ENCODE measurements around the gene CTNNA2.

Gene CTNNA2

GRCh38 chr2:79611448-79612016, 98.7 kb downstream of the CTNNA2 start:
- Histone ChIP-seq H3K4me3 (ENCODE audit: low read length in 2 of 2) (no peak overlapping the region), H4K91ac (ENCODE audit: low read depth, low read length, poor library complexity) (no peak overlapping the region), H2BK120ac (ENCODE audit: low read depth, low read length) (no peak overlapping the region), H3K27me3 (ENCODE audit: control insufficient read depth in 3 of 3, insufficient read depth in 3 of 3, low read depth in 1 of 3, low read length in 3 of 3) (no peaks in the 10 kb centered on the region), H3K27ac (replicated peaks; ENCODE audit: low read length) (no peak overlapping the region), H3K4me2 (ENCODE audit: insufficient read depth, low read length, poor library complexity, severe bottlenecking) (no peak overlapping the region), H2AK5ac (ENCODE audit: low read depth, low read length) (no peak overlapping the region), H3K23ac (ENCODE audit: low read depth, low read length, poor library complexity) (no peak overlapping the region), H4K8ac (ENCODE audit: low read depth, low read length) (no peak overlapping the region), H2BK12ac (ENCODE audit: low read length) (no peak overlapping the region), H3K9me3 (replicated peaks in 1 of 2; ENCODE audit: control insufficient read depth in 2 of 2, insufficient read depth in 1 of 2, low read depth in 1 of 2, low read length in 2 of 2) (no peaks in the 10 kb centered on the region), H3K4ac (ENCODE audit: low read length) (no peak overlapping the region), H3K79me1 (ENCODE audit: low read depth, low read length) (no peaks in the 10 kb centered on the region), H2BK15ac (ENCODE audit: low read length) (no peak overlapping the region), H3K36me3 (replicated peaks in 1 of 2; ENCODE audit: control insufficient read depth in 2 of 2, insufficient read depth in 2 of 2, low read length in 2 of 2) (no peaks in the 10 kb centered on the region), H3K18ac (ENCODE audit: low read length) (no peak overlapping the region), H2AFZ (ENCODE audit: low read length) (no peak overlapping the region), H3K14ac (ENCODE audit: low read length) (no peak overlapping the region), H3K9ac (ENCODE audit: low read depth, low read length, poor library complexity) (no peak overlapping the region), H2BK5ac (ENCODE audit: low read length) (no peak overlapping the region), H3K4me1 (ENCODE audit: control insufficient read depth in 2 of 2, insufficient read depth in 1 of 2, low read depth in 1 of 2, low read length in 2 of 2) (no peaks in the 10 kb centered on the region)
- WGBS, 2 donors (ENCODE audit: extremely low coverage in 2 of 2, insufficient read length in 2 of 2, insufficient replicate concordance in 1 of 2) = no CpG with 5 or more reads among the region's 9 CpGs
- DNase-seq (ENCODE audit: low spot score) = no peak

GRCh38 chr2:79612999-79613398, 100.1 kb downstream of the CTNNA2 start:
- Histone ChIP-seq H3K27me3 (ENCODE audit: control insufficient read depth in 3 of 3, insufficient read depth in 3 of 3, low read depth in 1 of 3, low read length in 3 of 3) (no peaks in the 10 kb centered on the region), H2BK12ac (ENCODE audit: low read length) (no peak overlapping the region), H2BK5ac (ENCODE audit: low read length) (no peak overlapping the region), H3K14ac (ENCODE audit: low read length) (no peak overlapping the region), H4K8ac (ENCODE audit: low read depth, low read length) (no peak overlapping the region), H2AK5ac (ENCODE audit: low read depth, low read length) (no peak overlapping the region), H3K9me3 (replicated peaks in 1 of 2; ENCODE audit: control insufficient read depth in 2 of 2, insufficient read depth in 1 of 2, low read depth in 1 of 2, low read length in 2 of 2) (no peaks in the 10 kb centered on the region), H2BK15ac (ENCODE audit: low read length) (no peak overlapping the region), H2AFZ (ENCODE audit: low read length) (no peak overlapping the region), H3K9ac (ENCODE audit: low read depth, low read length, poor library complexity) (no peak overlapping the region), H3K4ac (ENCODE audit: low read length) (no peak overlapping the region), H3K79me1 (ENCODE audit: low read depth, low read length) (no peaks in the 10 kb centered on the region), H2BK120ac (ENCODE audit: low read depth, low read length) (no peak overlapping the region), H3K4me2 (ENCODE audit: insufficient read depth, low read length, poor library complexity, severe bottlenecking) (no peak overlapping the region), H3K4me3 (ENCODE audit: low read length in 2 of 2) (no peak overlapping the region), H3K27ac (replicated peaks; ENCODE audit: low read length) (no peak overlapping the region), H3K4me1 (ENCODE audit: control insufficient read depth in 2 of 2, insufficient read depth in 1 of 2, low read depth in 1 of 2, low read length in 2 of 2) (no peaks in the 10 kb centered on the region), H3K23ac (ENCODE audit: low read depth, low read length, poor library complexity) (no peak overlapping the region), H4K91ac (ENCODE audit: low read depth, low read length, poor library complexity) (no peak overlapping the region), H3K18ac (ENCODE audit: low read length) (no peak overlapping the region), H3K36me3 (replicated peaks in 1 of 2; ENCODE audit: control insufficient read depth in 2 of 2, insufficient read depth in 2 of 2, low read length in 2 of 2) (no peaks in the 10 kb centered on the region)
- no CpG with 5 or more reads among the region's 6 CpGs for WGBS, 2 donors (ENCODE audit: extremely low coverage in 2 of 2, insufficient read length in 2 of 2, insufficient replicate concordance in 1 of 2)
- no peak for DNase-seq (ENCODE audit: low spot score)

GRCh38 chr2:79619442-79619841, 106.6 kb downstream of the CTNNA2 start:
- H3K9me3 ChIP-seq (replicated peaks in 1 of 2; ENCODE audit: control insufficient read depth in 2 of 2, insufficient read depth in 1 of 2, low read depth in 1 of 2, low read length in 2 of 2) = no peaks in the 10 kb centered on the region
- DNase-seq (ENCODE audit: low spot score) = no peak
- H3K4me2 ChIP-seq (ENCODE audit: insufficient read depth, low read length, poor library complexity, severe bottlenecking) = no peak overlapping the region
- H3K27me3 ChIP-seq (ENCODE audit: control insufficient read depth in 3 of 3, insufficient read depth in 3 of 3, low read depth in 1 of 3, low read length in 3 of 3) = no peaks in the 10 kb centered on the region
- H3K23ac ChIP-seq (ENCODE audit: low read depth, low read length, poor library complexity) = no peak overlapping the region
- no peak overlapping the region for H3K14ac ChIP-seq (ENCODE audit: low read length)
- H3K9ac ChIP-seq (ENCODE audit: low read depth, low read length, poor library complexity) = no peak overlapping the region
- H2BK12ac ChIP-seq (ENCODE audit: low read length) = no peak overlapping the region
- no peaks in the 10 kb centered on the region for H3K79me1 ChIP-seq (ENCODE audit: low read depth, low read length)
- no peak overlapping the region for H2AK5ac ChIP-seq (ENCODE audit: low read depth, low read length)
- no peak overlapping the region for H3K4ac ChIP-seq (ENCODE audit: low read length)
- no peak overlapping the region for H3K27ac ChIP-seq (replicated peaks; ENCODE audit: low read length)
- no peaks in the 10 kb centered on the region for H3K36me3 ChIP-seq (replicated peaks in 1 of 2; ENCODE audit: control insufficient read depth in 2 of 2, insufficient read depth in 2 of 2, low read length in 2 of 2)
- no peak overlapping the region for H4K91ac ChIP-seq (ENCODE audit: low read depth, low read length, poor library complexity)
- H2BK15ac ChIP-seq (ENCODE audit: low read length) = no peak overlapping the region
- H3K4me1 ChIP-seq (ENCODE audit: control insufficient read depth in 2 of 2, insufficient read depth in 1 of 2, low read depth in 1 of 2, low read length in 2 of 2) = no peaks in the 10 kb centered on the region
- no peak overlapping the region for H2AFZ ChIP-seq (ENCODE audit: low read length)
- no CpG with 5 or more reads among the region's 5 CpGs for WGBS, 2 donors (ENCODE audit: extremely low coverage in 2 of 2, insufficient read length in 2 of 2, insufficient replicate concordance in 1 of 2)
- no peak overlapping the region for H2BK120ac ChIP-seq (ENCODE audit: low read depth, low read length)
- H2BK5ac ChIP-seq (ENCODE audit: low read length) = no peak overlapping the region
- H3K18ac ChIP-seq (ENCODE audit: low read length) = no peak overlapping the region
- H3K4me3 ChIP-seq (ENCODE audit: low read length in 2 of 2) = no peak overlapping the region
- no peak overlapping the region for H4K8ac ChIP-seq (ENCODE audit: low read depth, low read length)

GRCh38 chr2:79619976-79620375, 107.1 kb downstream of the CTNNA2 start:
- H3K36me3 ChIP-seq (replicated peaks in 1 of 2; ENCODE audit: control insufficient read depth in 2 of 2, insufficient read depth in 2 of 2, low read length in 2 of 2) = no peaks in the 10 kb centered on the region
- no peak overlapping the region for H3K4me2 ChIP-seq (ENCODE audit: insufficient read depth, low read length, poor library complexity, severe bottlenecking)
- H2AFZ ChIP-seq (ENCODE audit: low read length) = no peak overlapping the region
- no peak overlapping the region for H2BK120ac ChIP-seq (ENCODE audit: low read depth, low read length)
- H2AK5ac ChIP-seq (ENCODE audit: low read depth, low read length) = no peak overlapping the region
- H3K27me3 ChIP-seq (ENCODE audit: control insufficient read depth in 3 of 3, insufficient read depth in 3 of 3, low read depth in 1 of 3, low read length in 3 of 3) = no peaks in the 10 kb centered on the region
- H2BK5ac ChIP-seq (ENCODE audit: low read length) = no peak overlapping the region
- no peak overlapping the region for H3K14ac ChIP-seq (ENCODE audit: low read length)
- H3K4ac ChIP-seq (ENCODE audit: low read length) = no peak overlapping the region
- no peak overlapping the region for H3K18ac ChIP-seq (ENCODE audit: low read length)
- no peak overlapping the region for H3K23ac ChIP-seq (ENCODE audit: low read depth, low read length, poor library complexity)
- no peak for DNase-seq (ENCODE audit: low spot score)
- H3K4me3 ChIP-seq (ENCODE audit: low read length in 2 of 2) = no peak overlapping the region
- no peaks in the 10 kb centered on the region for H3K4me1 ChIP-seq (ENCODE audit: control insufficient read depth in 2 of 2, insufficient read depth in 1 of 2, low read depth in 1 of 2, low read length in 2 of 2)
- no peak overlapping the region for H3K9ac ChIP-seq (ENCODE audit: low read depth, low read length, poor library complexity)
- H2BK15ac ChIP-seq (ENCODE audit: low read length) = no peak overlapping the region
- H4K91ac ChIP-seq (ENCODE audit: low read depth, low read length, poor library complexity) = no peak overlapping the region
- H3K79me1 ChIP-seq (ENCODE audit: low read depth, low read length) = no peaks in the 10 kb centered on the region
- no peak overlapping the region for H2BK12ac ChIP-seq (ENCODE audit: low read length)
- WGBS, 2 donors (ENCODE audit: extremely low coverage in 2 of 2, insufficient read length in 2 of 2, insufficient replicate concordance in 1 of 2) = no CpG with 5 or more reads among the region's 2 CpGs
- no peak overlapping the region for H4K8ac ChIP-seq (ENCODE audit: low read depth, low read length)
- no peak overlapping the region for H3K27ac ChIP-seq (replicated peaks; ENCODE audit: low read length)
- no peaks in the 10 kb centered on the region for H3K9me3 ChIP-seq (replicated peaks in 1 of 2; ENCODE audit: control insufficient read depth in 2 of 2, insufficient read depth in 1 of 2, low read depth in 1 of 2, low read length in 2 of 2)
